HL-60 (cell line): ENCODE data around the gene CNRIP1.

Source experiments
- GABPA ChIP-seq: IDR thresholded peaks from 2 replicates; pipeline ENCODE4 v1.6.1; 2012; ENCODE audit warnings: low read depth
- POLR2AphosphoS5 ChIP-seq: IDR thresholded peaks from 2 replicates; pipeline ENCODE4 v1.6.1; 2012; ENCODE audit warnings: low read depth
- REST ChIP-seq: IDR thresholded peaks from 2 replicates; pipeline ENCODE4 v1.6.1; 2012; ENCODE audit warnings: low read depth; ENCODE audit not compliant: insufficient replicate concordance
- SPI1 ChIP-seq: IDR thresholded peaks from 2 replicates; pipeline ENCODE4 v1.6.1; 2012; ENCODE audit warnings: low read depth, mild to moderate bottlenecking, borderline replicate concordance
- TF ChIP-seq, protein P1 (sequence below): IDR thresholded peaks from one replicate; pipeline ENCODE4 v1.5.1; 2011; ENCODE audit warnings: low read length, control low read depth, inconsistent platforms; ENCODE audit not compliant: insufficient read depth

GRCh38 chr2:68341583-68341982, 21.8 kb upstream of the CNRIP1 start:
- TF ChIP-seq, protein P1, sequence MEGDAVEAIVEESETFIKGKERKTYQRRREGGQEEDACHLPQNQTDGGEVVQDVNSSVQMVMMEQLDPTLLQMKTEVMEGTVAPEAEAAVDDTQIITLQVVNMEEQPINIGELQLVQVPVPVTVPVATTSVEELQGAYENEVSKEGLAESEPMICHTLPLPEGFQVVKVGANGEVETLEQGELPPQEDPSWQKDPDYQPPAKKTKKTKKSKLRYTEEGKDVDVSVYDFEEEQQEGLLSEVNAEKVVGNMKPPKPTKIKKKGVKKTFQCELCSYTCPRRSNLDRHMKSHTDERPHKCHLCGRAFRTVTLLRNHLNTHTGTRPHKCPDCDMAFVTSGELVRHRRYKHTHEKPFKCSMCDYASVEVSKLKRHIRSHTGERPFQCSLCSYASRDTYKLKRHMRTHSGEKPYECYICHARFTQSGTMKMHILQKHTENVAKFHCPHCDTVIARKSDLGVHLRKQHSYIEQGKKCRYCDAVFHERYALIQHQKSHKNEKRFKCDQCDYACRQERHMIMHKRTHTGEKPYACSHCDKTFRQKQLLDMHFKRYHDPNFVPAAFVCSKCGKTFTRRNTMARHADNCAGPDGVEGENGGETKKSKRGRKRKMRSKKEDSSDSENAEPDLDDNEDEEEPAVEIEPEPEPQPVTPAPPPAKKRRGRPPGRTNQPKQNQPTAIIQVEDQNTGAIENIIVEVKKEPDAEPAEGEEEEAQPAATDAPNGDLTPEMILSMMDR: no peak
- TF ChIP-seq REST (no peak), POLR2AphosphoS5 (no peak), GABPA (no peak), SPI1 (no peak)
